GM19452 (cell line): ENCODE measurements around the gene SIX2.

Source experiments
- ATAC-seq: cut with Tn5 transposase; IDR thresholded peaks from one replicate; pipeline ENCODE4 v1.9.1; 2021; ENCODE audit not compliant: unreplicated experiment

SIX2 gene

DNA sequence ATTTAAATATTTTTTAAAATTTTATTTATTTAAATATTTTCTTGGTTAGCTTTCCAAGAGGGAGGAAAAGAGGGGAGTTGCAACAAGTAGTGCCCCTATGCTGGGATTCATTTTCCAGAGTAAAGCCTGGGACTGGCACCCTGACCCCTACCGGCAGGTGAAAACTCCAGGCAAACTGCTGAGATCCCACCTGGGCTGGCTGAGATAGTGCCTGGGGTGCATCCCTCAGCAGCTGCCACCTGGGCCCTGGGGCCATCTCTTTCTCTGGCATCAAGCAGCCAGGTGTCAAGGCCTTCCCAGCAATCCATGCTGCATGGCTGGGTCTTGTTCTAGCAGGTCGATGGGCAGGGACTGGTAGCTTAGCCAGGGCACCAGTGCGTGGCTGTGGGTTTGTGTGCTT lies 6.6 kb downstream of the SIX2 start:
- no peak for ATAC-seq

DNA sequence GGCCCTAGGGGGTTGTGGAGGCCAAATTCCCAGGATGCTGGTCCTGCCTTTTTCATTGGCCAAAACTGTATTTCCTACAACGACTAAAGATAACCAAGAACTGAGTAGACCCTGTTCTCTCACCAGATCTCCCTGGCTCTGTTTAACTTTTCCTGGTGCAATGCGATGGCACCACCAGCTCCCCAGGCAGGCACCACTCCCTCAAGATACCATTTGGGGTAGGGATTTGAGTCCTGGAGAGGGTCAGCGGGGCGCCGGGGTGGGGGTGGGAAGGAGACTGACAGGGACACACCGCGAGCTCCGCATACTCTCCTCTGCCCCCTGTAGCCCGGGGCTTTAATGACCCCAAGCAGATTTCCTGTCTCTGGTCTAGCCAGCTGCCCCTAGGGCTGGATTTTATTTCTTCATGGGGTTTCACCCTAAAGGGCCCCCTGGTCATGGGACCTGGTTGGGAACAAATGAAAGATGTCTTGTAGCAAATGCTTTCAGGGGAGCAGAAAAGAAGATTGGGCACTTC lies 7.3 kb downstream of the SIX2 start:
- ATAC-seq: no peak

DNA sequence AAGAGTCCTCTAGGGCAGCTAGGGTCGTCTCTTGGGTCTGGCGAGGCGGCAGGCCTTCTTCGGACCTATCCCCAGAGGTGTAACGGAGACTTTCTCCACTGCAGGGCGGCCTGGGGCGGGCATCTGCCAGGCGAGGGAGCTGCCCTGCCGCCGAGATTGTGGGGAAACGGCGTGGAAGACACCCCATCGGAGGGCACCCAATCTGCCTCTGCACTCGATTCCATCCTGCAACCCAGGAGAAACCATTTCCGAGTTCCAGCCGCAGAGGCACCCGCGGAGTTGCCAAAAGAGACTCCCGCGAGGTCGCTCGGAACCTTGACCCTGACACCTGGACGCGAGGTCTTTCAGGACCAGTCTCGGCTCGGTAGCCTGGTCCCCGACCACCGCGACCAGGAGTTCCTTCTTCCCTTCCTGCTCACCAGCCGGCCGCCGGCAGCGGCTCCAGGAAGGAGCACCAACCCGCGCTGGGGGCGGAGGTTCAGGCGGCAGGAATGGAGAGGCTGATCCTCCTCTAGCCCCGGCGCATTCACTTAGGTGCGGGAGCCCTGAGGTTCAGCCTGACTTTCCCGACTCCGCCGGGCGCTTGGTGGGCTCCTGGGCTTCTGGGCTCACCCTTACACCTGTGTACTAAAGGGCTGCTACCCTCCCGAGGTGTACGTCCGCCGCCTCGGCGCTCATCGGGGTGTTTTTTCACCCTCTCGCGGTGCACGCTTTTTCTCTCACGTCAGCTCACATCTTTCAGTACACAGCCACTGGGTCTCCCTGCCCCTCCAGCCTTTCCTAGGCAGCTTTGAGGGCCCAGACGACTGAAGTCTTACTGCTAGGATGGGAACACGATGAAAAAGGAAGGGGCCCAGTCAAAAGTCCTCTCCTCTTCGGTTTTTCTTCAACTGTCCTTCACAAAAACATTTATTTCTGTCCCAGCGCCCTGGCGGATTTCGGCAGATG lies 8.1 kb downstream of the SIX2 start:
- no peak for ATAC-seq

DNA sequence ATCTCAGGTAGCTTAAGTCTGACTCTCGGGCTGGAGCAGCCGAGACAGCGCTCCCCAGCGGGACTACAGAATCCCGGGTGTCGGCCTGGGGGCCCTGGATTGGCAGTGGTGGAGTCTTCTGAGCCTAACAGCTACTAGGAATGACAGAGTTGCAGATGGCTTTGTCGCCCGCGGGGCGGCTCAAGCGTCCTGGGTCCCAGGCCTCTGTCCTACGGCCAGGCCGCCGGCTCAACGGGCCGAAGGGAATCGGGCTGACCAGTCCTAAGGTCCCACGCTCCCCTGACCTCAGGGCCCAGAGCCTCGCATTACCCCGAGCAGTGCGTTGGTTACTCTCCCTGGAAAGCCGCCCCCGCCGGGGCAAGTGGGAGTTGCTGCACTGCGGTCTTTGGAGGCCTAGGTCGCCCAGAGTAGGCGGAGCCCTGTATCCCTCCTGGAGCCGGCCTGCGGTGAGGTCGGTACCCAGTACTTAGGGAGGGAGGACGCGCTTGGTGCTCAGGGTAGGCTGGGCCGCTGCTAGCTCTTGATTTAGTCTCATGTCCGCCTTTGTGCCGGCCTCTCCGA lies 8.8 kb downstream of the SIX2 start:
- ATAC-seq: no peak

DNA sequence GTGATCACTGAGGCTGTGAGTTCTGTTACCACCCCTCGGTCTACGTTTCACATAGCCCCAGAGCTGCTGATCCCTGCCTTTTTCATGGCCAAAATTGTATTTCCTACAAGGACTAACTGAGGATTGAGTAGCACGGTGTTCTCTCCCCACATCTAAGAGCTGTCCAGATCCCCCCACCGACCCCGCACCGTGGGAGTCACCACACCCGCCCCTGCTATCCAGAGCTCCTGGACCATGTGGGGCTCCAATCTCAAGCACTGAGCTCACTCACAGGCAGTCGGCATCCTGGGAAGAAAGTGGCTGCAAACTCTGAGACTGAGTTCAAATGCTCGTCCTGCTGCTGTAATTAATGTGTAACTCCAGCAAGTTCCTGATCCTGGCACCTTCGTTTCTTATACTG lies 9.7 kb downstream of the SIX2 start:
- ATAC-seq: no peak

DNA sequence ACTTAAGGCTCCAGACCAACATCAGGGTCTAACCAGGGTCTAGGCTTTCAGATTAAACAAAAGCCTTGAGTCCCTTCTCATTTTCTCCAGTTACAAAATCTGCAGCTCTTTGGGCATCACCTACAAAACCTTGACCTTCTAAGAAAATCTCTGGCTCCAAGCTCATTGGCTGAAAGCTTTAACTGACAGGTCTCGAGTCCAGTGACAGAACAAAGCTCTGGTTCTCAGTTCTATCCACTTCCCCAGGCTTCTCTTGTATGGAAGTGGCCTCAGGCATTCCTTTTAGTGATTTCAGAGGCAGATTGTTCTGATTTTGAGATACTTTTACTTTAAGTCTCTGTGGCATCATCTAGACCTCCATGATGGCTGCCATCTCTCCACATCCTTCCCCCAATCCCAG lies 11.3 kb downstream of the SIX2 start:
- ATAC-seq: no peak

DNA sequence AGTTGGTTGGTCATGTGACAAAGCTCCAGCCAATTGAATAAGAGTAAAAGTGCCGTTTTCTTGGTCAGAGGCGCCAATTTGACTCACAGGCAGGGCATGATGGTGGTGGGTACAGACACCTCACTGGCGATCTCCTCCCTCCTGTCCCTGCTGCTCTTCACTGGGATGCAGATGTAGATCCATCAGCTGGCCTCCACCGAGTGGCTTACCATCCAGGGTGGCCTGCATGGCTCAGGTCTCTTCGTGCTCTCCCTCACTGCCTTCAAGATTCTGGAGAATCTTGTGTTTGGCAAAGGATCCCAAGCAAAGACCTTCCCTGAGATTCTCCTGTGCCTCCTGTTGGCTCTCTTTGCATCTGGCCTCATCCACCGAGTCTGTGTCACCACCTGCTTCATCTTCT lies 12.9 kb downstream of the SIX2 start:
- ATAC-seq: no peak

DNA sequence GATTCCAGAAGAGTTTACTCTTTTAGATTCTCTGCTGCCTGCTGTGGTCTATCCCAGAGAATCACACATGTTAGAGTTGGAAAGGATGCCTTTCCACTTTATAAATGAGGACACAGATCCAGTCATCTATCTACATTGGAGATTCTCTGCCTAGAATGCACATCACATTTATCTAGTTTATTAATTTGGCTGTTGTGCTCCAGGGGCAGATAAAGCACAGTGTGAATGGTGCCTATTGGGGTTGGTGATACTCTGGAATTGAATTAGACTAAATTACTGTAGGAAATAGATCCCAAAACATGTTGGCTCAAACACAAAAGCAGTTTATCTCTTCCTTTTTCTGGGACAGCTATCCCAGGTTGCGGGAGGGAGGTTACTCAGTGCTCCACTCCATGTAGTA lies 14.9 kb downstream of the SIX2 start:
- ATAC-seq: no peak

DNA sequence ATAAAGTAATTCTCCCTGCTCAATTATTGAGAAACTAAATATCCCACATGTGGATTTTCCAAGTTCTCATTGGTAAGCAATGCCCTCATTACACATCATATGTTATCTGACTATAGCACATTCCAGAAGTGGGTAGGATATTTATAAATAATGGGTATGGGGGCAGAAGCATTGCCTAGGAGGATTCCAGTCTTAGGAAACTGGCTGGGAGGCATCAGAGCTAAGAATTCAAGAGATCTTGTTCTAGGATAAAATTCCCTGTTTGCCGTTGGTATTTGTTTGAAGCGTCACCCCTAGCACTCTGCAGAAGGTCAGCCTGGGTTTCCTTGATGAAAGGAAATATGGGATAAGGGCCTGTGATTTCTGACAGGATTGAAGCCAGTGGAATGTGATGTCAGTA lies 20.1 kb downstream of the SIX2 start:
- no peak for ATAC-seq

DNA sequence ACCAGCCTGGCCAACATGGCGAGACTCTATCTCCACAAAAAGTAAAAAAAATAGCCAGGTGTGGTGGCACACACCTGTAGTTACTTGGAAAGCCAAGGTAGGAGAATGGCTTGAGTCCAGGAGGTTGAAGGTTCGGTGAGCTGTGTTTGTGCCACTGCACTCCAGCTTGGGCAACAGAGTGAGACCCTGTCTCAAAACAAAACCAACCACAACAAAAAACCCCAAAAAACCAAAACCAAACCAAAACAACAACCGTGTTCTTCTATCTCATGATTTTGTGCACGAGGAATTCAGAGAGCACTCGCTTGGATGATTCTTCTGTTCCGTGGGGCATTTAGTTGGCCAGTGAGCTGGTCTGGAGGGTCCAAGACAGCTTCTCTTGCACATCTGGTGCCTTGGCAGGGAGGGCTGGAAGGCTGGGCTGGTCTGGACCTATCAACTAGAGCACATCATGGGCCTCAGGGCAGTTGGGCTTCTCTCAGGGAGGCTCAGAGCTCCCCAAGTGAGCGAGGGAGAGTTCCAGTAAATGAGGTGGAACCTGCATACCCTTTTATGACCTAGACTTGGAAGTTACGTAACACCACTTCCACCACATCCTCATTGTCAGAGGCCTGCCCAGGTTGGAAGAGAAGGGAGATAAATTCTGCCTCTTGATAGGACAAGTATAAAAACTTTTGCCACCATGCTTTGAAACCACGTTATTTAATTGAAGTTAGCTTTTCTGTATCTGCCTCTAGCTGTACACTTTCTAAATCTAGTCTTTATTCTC lies 25.2 kb downstream of the SIX2 start:
- no peak for ATAC-seq

DNA sequence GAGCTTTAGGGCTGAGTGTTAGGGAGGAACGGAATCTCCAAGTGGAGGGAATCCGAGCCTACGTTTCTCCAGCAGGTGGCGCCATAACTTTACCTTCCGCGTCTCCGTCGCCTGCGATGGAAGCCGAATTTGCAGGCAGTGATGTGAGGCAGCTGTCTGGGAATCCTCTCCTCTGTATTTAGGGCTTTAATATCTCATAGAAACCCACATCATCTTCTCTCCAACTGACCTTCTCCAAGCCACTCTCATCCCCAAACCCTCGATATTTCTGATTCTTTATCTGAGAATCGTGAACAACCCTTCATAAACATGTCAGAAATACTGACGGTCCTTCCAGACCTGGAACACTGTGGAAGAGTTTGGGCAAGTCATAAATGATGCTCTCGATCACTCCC lies 27.5 kb downstream of the SIX2 start:
- ATAC-seq: no peak

DNA sequence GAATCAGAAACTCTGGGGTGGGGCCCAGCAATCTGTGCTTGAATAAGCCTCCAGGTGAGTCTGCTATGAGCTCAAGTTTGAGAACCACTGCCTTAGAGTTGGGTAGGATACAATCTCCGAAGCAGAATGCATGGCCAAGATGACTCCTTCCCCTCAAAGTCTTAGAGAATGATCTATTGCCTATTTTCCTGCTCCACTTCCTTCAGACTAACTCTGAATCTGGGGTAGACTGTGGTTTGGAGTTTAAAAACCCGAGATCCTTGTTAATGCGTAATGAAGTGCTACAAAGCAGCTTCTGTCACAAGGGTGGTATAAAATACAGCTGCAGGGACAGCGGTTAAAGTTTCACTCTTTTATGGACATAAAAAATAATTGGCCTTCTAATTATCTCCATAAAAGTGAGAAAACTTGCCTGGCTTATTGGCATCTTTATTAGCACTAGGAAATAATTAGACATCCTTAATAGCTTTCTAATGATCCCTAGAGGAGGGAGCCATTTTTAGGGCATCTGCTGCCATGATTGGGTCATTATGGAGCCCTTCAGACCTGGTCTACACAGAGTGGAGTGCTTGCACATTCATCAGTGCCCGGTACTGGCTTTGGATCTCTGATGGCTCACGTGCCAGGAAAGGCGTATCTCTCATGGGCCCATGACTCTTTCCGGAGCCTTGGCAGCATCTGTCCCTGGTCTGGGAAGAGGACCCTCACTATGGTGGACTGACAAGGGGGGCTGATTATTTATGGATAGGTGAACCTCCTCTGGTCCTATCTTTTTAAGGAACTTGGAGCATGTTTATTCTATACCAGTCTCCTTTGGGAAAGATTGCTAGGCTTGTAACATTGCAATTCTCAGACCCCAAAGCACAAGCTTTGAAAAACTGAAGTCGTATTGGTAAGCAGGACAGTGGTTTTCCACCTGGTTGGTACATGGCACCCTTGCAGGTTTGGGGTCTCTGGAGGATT lies 28.2 kb downstream of the SIX2 start:
- ATAC-seq: no peak

DNA sequence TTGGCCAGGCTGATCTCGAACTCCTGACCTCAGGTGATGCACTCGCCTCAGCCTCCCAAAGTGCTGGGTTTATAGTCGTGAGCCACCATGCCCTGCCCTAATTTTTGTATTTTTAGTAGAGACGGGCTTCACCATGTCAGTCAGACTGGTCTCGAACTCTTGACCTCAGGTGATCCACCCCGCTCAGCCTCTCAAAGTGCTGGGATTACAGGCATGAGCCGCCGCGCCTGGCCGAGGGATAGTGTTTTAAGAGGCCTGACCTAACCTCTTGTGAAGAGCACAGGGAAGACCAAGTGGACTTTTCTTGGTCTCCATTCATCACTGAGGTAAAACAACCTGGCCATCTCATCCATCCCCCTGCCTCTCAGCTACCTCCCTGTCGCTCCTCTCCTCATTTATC lies 29.7 kb downstream of the SIX2 start:
- no peak for ATAC-seq

DNA sequence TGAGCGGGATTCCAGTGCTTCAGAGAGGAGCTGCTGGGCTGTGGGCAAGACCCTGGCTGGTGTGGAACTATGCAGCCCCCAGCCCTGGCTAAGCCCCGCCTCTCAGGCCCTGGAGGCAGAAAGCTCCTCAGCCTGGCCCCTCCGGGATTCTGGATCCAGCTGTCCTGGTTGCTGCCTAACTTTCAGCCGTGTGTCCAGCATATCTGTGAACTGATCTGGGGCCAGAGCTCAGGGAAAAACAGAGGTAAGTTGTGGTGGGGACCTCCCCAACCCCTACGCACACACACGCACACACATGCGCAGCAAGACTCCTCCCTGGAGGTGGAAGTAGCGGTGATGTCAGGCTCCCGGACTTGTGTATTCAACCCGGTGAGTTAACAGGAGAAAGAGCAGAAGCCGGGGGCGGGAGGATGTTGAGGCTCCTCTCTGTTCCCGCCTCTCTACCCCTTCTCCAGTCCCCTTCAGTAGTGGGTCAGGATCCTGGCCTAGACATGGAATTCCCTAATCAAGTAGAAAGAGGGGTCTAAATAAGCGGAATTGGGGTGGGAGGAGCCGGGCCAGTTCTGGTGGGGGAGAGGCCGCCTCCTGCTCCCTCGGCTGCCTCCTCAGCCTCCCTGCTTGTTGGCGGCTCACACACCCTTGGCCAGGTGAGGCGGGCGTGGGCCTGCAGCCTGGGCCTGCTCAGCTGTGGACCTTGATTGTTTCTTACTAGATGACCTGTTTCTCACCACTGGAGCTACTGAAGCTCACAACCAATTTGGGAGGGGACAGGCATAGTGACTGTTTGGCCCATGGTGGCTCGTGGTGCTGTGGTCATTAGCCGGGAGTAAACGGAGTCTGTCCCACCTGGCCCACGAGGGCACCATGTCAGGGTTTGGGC lies 33.4 kb downstream of the SIX2 start:
- no peak for ATAC-seq

DNA sequence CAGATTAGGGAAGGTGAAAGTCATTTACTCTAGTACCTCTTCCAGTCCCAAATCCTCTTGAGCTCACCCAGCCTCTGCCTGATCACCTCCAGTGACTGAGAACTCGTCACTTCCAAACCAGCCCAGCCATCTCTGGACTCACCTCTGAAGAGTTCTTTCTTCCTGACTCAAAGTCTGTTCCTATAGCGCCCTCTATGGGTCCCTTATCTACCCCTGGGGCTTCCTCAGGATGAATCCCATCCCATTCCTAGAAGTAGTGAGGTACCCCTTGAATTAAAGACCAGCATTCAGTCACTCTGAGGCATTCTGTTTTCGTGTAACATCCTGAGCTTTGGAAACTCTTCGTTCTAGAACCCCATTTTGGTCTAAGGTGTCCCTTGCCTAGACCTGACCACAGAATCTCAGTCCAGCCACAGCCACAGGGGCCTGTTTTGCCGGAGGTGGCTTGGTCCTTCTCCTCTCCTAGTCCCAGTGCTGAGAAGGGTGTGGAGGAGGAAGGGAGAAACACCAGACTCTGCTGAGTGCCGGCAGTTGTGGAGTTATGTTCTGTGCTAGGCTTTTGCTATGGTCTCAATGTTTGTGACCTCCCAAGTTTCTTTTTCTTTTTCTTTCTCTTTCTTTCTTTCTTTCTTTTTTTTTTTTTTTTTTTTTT lies 35.1 kb downstream of the SIX2 start:
- ATAC-seq: no peak

DNA sequence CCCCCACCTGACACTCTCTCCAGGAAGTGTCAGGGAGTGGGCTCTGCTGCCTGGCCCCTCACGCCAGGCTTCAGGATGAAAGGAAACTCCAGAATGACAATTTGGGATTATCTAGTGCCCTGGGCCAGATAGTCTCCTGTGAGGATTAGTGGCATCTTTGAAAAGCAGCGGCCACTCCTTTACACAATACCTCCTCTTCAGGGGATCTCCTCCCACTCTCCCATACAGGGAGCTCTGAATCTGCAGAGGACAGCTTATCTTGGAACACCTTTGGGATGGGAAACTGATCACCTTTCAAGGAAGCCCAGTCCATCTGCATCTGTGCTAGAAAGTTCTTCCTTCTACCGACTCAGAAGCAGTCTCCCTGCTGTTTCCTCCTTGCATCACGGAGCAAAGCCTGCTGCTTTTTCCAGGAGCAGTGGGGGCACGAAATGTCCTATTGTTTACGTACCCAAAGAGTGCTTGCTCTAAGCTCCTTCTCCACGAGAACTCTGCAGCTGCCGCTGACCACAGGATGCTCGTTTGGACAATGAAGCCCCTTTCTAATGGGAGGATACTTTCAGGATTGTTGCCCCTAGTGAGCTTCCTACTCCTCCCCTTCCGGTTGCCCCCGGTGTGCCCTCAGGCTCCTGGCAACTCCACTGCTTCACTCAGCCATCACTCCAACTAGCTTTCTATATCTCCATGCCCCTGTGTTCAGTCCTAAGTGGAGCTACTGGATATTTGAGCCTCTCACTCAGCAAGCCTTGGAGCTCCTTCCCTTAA lies 36.3 kb downstream of the SIX2 start:
- no peak for ATAC-seq

DNA sequence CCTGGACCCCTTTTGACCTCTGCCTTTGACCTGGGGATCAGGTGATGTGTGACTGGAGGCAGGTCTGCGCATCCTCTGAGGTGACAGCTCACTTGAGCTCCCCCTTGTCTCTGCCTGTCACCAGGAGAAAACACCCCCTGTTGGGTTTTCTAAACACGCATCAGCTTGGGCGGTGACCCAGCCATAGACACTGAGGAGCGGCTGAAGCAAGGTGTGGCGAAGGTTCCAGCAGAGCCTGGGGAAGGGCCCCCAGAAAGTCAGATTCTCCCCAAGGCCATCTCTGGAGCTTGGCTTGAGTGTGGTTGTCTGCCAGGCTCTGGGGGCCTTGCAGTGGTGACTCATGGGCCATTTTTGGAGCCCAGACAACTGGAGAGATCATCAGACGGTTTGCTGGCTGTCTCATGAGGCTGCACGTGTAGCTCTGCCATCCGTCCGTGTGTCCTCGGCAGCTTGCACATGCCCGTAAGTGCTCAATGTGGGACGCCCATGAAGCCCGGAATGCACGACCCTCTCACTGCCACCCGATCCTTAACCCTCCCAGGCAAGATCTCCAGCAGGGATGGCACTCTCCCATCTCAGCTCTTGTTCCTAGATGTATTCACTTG lies 38.3 kb downstream of the SIX2 start:
- ATAC-seq: no peak

DNA sequence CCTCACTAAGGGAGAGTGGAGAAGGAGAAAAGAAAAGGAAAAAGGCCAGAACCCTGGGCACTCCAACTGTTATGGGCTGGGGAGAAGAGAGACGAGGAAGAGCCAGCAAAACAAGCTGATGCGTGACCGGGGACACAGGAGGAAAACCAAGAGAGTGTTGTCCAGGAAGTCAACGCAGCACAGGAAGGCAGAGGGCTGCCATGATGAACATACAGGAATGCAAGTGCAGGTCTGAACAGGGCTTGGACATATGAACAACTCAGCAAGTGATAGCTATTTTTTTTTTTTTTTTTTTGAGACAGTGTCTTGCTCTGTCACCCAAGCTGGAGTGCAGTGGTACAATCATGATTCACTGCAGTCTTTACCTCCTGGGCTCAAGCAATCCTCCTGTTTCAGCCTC lies 39.3 kb downstream of the SIX2 start:
- no peak for ATAC-seq
